Mucosa of descending colon (tissue), 3 donors: ENCODE data around the gene INHBE. TPM values are rescaled to one million over a fixed set of nuclear protein-coding genes. Genes with fewer than 3 reads are reported as not detected.
"Not testable (repeated sequence)": the region's sequence is repeated elsewhere in the genome, so short reads cannot be mapped to it uniquely, and the experiment has no call there.

Experiments
- ATAC-seq: fragments of 200-7000 bp; cut with Tn5 transposase; one replicate; pipeline ENCODE4 v1.9.1; 2020; ENCODE audit warnings: mild to moderate bottlenecking, moderate library complexity
- DNase-seq, 3 donors: peaks; one replicate each; pipeline ENCODE4 v3.0.0-alpha.2; 2020
- H3K36me3 ChIP-seq: fragments of 200-600 bp; one replicate; pipeline ENCODE4 v1.8.0; 2021; ENCODE audit warnings: low read depth, mild to moderate bottlenecking
- H3K4me1 ChIP-seq: fragments of 200-600 bp; one replicate; pipeline ENCODE4 v1.8.0; 2021; ENCODE audit warnings: low read depth, mild to moderate bottlenecking
- H3K4me3 ChIP-seq: fragments of 200-600 bp; one replicate; pipeline ENCODE4 v1.8.0; 2021; ENCODE audit warnings: mild to moderate bottlenecking
- H3K9me3 ChIP-seq: fragments of 200-600 bp; one replicate; pipeline ENCODE4 v1.8.0; 2021; ENCODE audit warnings: mild to moderate bottlenecking
- CTCF ChIP-seq: fragments of 200-600 bp; IDR thresholded peaks from one replicate; pipeline ENCODE4 v1.8.0; 2022; ENCODE audit warnings: antibody characterized with exemption, mild to moderate bottlenecking
- intact Hi-C, 2 donors: fragments of 100-400 bp; cut with DNase I in 1 of 2; cut with micrococcal nuclease in 1 of 2; formaldehyde crosslinking; loops; one replicate each; pipeline versions ENCODE4 v1.11.0 to v1.11.1; 2022; cut with DNase I, micrococcal nuclease
- total RNA-seq, 3 donors: library from RNA; stranded (reverse); fragmentation: NEBNext Ultra II Directional in 2 of 3; extraction: Animal tissue kit (Norgen Biotek cat#: 25700) in 2 of 3; gene quantifications; one replicate each; pipeline versions ENCODE4 v1.2.1 to v1.2.4, GENCODE V29; 2021 to 2023
- donor health status: DM: no; HTN: no; CAD: no; lungs with moderate emphysema.
- donor health status: DM: no; HTN: no; CAD: no.
- donor health status: DM: no; HTN: yes; CAD: no.

The INHBE gene
- total RNA-seq, 3 donors from 2014 or later: not detected

GRCh38 chr12:57435293-57435692 lies 19.8 kb upstream of the INHBE start:
- DNase-seq (no peak), ATAC-seq (no peak)
- TF ChIP-seq CTCF: no peak

GRCh38 chr12:57438400-57438799 lies 16.7 kb upstream of the INHBE start:
- no peak for ATAC-seq
- H3K9me3 ChIP-seq: no peaks in the 10 kb centered on the region
- no peak for DNase-seq
- no peak for TF ChIP-seq CTCF
- intact Hi-C loops: no loop called here
- H3K36me3 ChIP-seq: no peaks in the 10 kb centered on the region
- H3K4me1 ChIP-seq: no peaks in the 10 kb centered on the region
- H3K4me3 ChIP-seq: no peak overlapping the region

More at GRCh38 chr12:57435293-57435692, 19.8 kb upstream of the INHBE start:
- Histone ChIP-seq H3K36me3 (no peaks in the 10 kb centered on the region), H3K4me3 (no peak overlapping the region), H3K9me3 (no peaks in the 10 kb centered on the region), H3K4me1 (no peaks in the 10 kb centered on the region)
- intact Hi-C loops: no loop called here

GRCh38 chr12:57439762-57440266 lies 15.3 kb upstream of the INHBE start:
- DNase-seq (no peak), ATAC-seq (no peak)
- no peaks in the 10 kb centered on the region for H3K9me3 ChIP-seq
- no peaks in the 10 kb centered on the region for H3K36me3 ChIP-seq
- H3K4me3 ChIP-seq: no peak overlapping the region
- H3K4me1 ChIP-seq: no peaks in the 10 kb centered on the region
- intact Hi-C loops: no loop called here
- TF ChIP-seq CTCF: no peak

GRCh38 chr12:57441393-57441792 lies 13.7 kb upstream of the INHBE start:
- DNase-seq, H3K9me3 ChIP-seq, H3K4me3 ChIP-seq, ATAC-seq, intact Hi-C loops, H3K36me3 ChIP-seq, H3K4me1 ChIP-seq: not testable (repeated sequence)

- no peaks in the 10 kb centered on the region for H3K9me3 ChIP-seq
- TF ChIP-seq CTCF: no peak
- intact Hi-C loops: no loop called here
- H3K36me3 ChIP-seq: no peaks in the 10 kb centered on the region
- no peaks in the 10 kb centered on the region for H3K4me1 ChIP-seq
- no peak for ATAC-seq
- no peak for DNase-seq
- H3K4me3 ChIP-seq: no peak overlapping the region
Measured at GRCh38 chr12:57441846-57442427, 13.2 kb upstream of the INHBE start.

GRCh38 chr12:57444337-57444736 lies 10.8 kb upstream of the INHBE start:
- DNase-seq, H3K4me1 ChIP-seq, H3K36me3 ChIP-seq, intact Hi-C loops, H3K9me3 ChIP-seq, H3K4me3 ChIP-seq, ATAC-seq: not testable (repeated sequence)

- no peak for TF ChIP-seq CTCF
- Histone ChIP-seq H3K36me3 (no peaks in the 10 kb centered on the region), H3K4me1 (no peaks in the 10 kb centered on the region), H3K4me3 (no peak overlapping the region), H3K9me3 (no peaks in the 10 kb centered on the region)
- ATAC-seq (no peak), DNase-seq (no peak)
- intact Hi-C loops: no loop called here
Measured at GRCh38 chr12:57444744-57445143, 10.4 kb upstream of the INHBE start.
